Left renal cortex interstitium (tissue), 4 donors: ENCODE results near the gene WDFY3. TPM values are rescaled to one million over a fixed set of nuclear protein-coding genes. Genes with fewer than 3 reads are reported as not detected.

Experiments used
- DNase-seq, 4 donors: peaks; one replicate each; pipeline ENCODE4 v3.0.0-alpha.2; 2013; ENCODE audit warnings: low read depth in 4 of 4, low spot score in 2 of 4, missing footprints in 1 of 4
- polyA plus RNA-seq, 4 donors: library from polyadenylated mRNA; unstranded; fragments of 120-200 nt; gene quantifications; one replicate each; pipeline ENCODE4 v1.2.1, GENCODE V29; 2013; ENCODE audit not compliant: insufficient read length in 4 of 4

Gene WDFY3
- polyA plus RNA-seq, 4 donors: 38.8 to 56.7 (median 50.1) TPM

GRCh38 chr4:84952004-84952403, 14.5 kb downstream of the WDFY3 start:
- DNase-seq: no peak

GRCh38 chr4:84948056-84948455, 18.4 kb downstream of the WDFY3 start:
- DNase-seq: no peak

GRCh38 chr4:84944947-84945346, 21.5 kb downstream of the WDFY3 start:
- no peak for DNase-seq

- DNase-seq: no peak
Measured at GRCh38 chr4:84940960-84941359, 25.5 kb downstream of the WDFY3 start.

- DNase-seq: no peak
Measured at GRCh38 chr4:84939113-84939512, 27.4 kb downstream of the WDFY3 start.

- no peak for DNase-seq
Measured at GRCh38 chr4:84938316-84938715, 28.2 kb downstream of the WDFY3 start.

- DNase-seq: no peak
Measured at GRCh38 chr4:84937381-84937977, 29.0 kb downstream of the WDFY3 start.

- DNase-seq: no peak
Measured at GRCh38 chr4:84936123-84936522, 30.4 kb downstream of the WDFY3 start.

- DNase-seq: no peak
Measured at GRCh38 chr4:84932462-84932861, 34.0 kb downstream of the WDFY3 start.

- no peak for DNase-seq
Measured at GRCh38 chr4:84931961-84932360, 34.5 kb downstream of the WDFY3 start.

GRCh38 chr4:84931274-84931673, 35.2 kb downstream of the WDFY3 start:
- DNase-seq: no peak

GRCh38 chr4:84928089-84928488, 38.4 kb downstream of the WDFY3 start:
- no peak for DNase-seq

- no peak for DNase-seq
Measured at GRCh38 chr4:84927428-84927827, 39.1 kb downstream of the WDFY3 start.

- no peak for DNase-seq
Measured at GRCh38 chr4:84925558-84925957, 40.9 kb downstream of the WDFY3 start.

- DNase-seq: no peak
Measured at GRCh38 chr4:84924434-84924833, 42.1 kb downstream of the WDFY3 start.

GRCh38 chr4:84920617-84921016, 45.9 kb downstream of the WDFY3 start:
- DNase-seq: no peak

- no peak for DNase-seq
Measured at GRCh38 chr4:84917869-84918600, 48.5 kb downstream of the WDFY3 start.

- DNase-seq: no peak
Measured at GRCh38 chr4:84917086-84917821, 49.2 kb downstream of the WDFY3 start.

GRCh38 chr4:84916227-84916626, 50.3 kb downstream of the WDFY3 start:
- no peak for DNase-seq

- no peak for DNase-seq
Measured at GRCh38 chr4:84915396-84915780, 51.1 kb downstream of the WDFY3 start.

- no peak for DNase-seq
Measured at GRCh38 chr4:84914686-84915395, 51.6 kb downstream of the WDFY3 start.
